Pulmonary artery endothelial cell (primary cell): ENCODE results near the gene PCYT2. TPM values are rescaled to one million over a fixed set of nuclear protein-coding genes. Genes with fewer than 3 reads are reported as not detected.
A peak's percentile ranks its signal among the peaks of the same experiment; 100 is the strongest.
"Not testable (repeated sequence)": the region's sequence is repeated elsewhere in the genome, so short reads cannot be mapped to it uniquely, and the experiment has no call there.

Experiments used
- DNase-seq: peaks from one replicate; pipeline ENCODE4 v3.0.0-alpha.2; 2011; ENCODE audit warnings: low read depth, low spot score
- total RNA-seq: library from RNA; depleted of rRNA; stranded (reverse); fragments of >200 nt; gene quantifications from 2 replicates; pipeline ENCODE4 v1.2.3, GENCODE V29; 2014

Gene PCYT2
- total RNA-seq: 46.2 and 53.6 TPM in 2 replicates

DNA sequence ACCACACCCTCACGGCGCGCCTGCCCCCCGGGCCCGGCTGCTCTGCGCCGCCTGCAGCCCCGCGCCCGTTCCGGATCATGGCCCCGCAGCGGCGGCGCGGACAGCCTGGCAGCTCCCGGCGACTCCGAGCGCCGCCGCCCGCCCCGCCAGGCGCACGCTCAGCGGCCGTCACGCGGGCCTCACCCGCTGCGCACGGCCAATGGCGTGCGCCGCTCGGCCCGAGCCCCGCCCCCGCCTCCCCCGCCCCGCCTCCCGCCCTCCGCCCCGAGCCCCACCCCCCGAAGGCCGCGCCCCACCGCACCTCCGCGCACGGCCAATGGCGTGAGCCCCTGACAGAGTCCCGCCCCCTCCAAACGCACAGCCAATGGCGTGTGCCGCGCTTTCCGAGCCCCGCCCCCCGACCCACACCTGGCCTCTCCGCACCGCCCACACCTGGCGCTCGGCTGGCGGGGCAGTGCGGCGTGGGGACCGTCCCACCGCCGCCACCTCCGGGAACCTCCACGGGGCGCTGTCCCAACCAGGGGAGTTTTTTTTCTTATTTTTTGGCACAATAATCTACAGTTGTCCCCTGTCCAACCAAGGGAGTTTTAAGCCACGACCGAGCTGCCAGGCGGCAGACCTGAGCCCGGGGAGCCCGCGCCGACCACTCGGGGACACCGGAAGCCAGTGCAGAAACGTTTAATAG is at the start of gene PCYT2:
Gene PCYT2 (minus strand): TSS at position 123 of the 685 bp plus-strand sequence. CDS start 44 bp downstream, at position 79.
- DNase-seq: peak; percentile 37

DNA sequence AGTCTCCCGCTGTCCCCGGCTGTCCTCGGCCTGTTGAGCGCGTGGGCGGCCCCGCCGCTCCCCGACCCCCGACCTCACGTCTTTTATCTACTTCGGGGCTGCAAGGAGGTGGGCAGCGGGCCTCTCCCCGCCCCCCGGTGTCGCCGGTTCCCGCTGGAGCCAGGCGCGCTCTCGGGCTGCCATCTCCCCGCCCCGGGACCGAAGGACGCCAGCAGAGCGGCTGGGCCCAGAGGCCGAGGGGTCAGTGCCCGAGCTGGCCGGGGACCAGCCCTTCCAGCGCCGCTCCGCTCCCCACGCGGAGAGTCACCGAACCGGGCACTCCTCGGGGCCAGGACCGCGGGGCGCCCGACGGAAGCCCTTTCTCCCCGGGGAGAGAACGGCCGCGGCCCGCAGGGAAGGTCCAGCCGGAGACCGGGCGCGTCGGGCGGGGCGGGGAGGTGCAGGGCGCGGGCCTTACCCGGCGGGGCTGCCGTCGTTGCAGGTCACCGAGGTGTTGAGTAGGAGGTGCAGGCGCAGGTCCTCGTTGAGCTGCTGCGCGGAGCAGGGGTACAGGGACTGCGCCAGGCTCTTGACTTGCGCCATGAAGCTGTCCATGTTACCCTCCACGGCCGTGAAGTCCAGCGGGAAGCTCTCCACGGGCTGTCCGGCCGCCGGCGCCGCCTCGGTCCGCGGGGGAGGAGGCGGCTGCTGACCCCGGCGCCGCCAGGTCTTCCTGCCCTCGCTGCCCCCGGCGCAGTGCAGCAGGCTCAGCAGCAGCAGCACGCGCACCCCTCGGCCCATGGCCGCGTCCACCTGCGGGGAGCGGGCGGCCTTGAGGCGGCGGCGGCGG is 49.1 kb upstream of the PCYT2 start:
- DNase-seq: no peak

DNA sequence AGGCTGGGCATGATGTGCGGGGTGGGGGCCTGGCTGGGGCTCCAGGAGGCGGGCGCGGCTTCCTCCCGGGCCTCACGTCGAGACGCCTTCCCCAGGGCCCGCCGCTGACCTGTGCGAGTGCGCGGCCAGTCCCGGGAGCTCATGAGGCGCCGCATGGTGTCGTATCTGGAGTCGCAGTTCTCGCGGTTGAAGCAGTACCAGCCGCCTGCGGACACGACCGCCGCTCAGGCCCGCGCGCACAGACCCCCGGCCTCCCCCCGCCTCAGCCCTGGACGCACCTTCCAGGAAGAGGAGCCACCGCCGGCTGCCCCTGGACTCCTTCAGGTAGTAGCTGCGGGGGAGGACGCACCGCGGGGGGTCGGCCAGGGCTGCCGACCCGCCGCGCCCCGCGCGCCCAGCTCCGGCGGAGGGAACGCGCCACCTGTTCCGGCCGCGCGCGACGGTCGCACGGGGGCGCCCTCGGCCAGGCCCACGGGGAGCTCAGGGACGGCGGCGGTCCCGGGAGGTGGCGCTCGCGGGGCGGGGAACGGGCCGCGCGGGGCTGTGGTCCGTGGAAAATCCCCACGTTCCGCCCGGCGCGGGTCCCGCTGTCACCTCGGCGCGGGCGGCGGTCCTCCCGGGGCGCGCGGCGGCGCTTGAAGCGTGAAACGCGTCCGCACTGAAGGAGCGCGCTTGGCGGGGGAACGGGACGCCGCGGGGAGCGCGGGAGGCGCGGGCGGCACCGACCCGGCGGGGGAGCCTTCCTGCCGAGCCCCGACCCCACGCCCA is 48.3 kb upstream of the PCYT2 start:
- DNase-seq: no peak

DNA sequence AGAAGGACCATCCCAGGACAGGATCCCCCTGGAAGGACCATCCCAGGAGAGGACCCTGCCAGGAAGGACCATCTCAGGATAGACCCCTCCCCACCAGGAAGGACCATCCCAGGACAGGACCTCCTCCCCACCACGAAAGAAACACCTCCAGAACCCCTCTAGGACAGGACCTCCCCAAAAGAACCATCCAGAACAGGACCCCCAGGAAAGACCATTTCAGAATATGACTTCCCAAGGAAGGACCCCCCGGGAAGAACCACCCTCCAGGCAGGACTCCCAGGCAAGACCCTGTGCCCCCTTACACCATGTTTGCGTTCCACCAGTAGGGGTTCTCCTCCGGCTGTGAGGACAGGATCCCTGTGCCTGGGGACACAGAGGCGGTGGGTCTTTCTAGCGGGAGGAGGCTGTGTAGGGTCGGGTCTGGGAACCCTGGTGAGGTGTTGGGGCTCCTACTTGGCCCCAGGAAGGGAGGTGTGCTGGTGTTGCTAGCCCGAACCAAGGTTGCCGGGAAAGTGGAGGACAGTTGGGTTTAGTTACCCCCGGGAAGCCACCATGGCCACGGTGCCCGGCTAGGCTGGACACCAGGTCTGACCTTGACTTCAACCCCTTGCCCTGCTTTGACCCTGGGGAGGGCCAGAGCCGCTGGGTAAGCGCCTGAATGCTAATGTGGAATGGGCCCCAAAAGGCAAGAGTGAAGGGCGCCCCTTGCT is 47.6 kb upstream of the PCYT2 start:
- no peak for DNase-seq

DNA sequence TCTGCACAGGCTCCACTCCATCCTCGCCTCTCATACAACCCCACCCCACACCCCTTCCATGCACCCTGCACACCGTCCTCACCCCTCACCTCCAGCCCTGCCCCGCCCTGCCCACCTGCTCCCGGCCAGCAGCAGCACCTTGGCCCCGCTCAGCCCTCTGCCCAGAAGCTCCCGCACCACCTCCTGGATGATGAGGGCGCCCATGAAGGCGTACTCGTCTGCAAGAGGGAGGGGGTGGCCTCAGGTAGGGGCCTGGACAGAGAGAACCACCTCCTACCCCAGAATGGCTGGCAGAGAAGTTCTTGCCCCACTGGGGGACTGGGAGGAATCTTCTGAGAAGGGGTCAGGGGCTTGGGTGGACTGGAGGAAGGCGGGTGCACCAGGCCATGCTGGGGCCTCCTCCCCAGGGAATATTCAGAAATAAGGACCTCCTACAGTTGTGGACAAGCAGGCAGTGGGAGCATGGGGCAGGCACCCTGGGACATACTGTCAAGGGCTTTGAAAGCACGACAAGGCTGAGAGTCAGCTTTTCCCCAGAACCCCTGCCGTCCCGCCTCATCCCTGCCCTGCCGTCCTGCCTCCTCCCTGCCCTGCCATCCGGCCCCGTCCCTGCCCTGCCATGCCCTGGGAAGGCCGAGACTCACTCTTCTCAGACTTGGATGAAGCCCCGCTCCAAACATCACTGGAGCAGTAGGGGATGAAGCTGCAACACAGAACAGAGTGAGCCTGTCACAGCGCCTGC is 46.7 kb upstream of the PCYT2 start:
- no peak for DNase-seq

DNA sequence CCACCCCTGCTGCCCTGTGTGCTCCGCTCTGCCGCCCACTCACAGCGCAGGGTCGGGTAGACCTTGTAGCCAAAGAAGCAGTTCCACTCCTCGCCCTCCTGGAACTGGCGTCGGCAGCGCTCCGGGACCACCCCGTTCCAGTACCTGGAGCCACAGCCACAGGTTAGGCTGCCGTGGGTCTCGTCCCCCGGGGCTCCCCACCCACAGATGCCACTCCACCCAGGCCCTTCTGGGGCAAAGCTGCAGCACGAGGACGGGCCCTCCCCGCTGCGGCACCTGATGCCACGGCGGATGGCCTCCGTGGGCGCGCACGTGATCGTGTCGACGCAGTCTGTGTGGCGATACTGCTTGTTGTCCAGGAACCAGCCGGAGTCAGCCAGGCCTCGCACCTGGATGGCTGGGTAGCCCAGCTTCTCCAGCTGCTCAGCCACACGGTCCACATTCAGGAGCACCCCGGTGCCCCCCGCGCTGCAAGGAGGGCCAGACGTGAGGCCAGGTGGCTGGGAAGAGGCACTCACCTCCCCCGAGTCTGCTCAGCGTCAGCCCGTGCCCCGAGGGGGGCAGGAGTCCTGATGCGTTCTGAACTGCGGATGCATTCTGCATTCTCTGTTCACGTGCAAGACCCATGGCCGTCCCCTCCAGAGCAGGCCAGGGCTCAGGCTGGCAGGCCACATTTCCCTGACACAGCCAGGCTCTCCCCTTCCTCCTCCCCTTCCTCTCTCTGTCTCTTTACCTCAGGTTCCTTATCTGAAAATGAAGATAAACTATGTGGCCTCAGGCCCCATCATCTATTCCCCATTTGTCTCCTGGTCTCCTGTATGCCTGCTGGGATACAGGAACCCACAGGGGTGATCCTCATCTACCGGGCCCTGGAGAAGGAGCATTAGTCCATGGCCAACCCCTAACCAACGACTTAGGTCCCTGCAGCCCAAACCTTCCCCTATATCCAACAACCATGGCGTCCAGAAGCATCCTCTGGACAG is 45.7 kb upstream of the PCYT2 start:
- DNase-seq: no peak

DNA sequence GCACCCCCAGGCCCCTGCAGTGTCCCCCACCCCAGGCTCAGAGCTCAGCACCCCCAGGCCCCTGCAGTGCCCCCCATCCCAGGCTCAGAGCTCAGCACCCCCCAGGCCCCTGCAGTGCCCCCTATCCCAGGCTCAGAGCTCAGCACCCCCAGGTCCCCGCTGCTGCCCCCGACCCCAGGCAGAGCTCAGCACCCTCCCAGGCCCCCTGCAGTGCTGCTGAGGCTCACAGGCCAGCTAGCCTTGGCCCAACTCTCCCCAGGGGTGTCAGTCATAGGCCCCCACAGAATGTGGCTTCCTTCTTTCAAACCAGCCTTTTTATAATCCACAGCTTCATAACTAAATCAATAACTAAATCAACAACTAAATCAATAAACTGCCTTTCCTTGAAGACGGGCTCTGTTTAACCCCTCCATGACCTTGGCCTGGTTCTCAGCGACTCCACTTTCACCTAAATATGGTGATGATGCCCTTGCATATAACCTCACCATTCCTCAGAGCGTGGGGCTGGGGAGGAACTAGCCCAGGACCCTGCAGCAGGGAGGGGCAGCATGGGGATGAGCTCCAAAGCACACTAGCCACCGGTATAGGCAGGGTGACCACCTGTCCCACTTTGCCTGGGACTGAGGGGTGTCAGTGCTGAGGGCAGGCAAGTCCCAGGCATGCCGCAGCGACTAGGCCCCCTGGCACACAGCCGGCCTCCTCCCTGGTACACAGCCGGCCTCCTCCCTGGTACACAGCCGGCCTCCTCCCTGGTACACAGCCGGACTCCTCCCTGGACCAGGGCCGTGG is 44.8 kb upstream of the PCYT2 start:
- DNase-seq: no peak

DNA sequence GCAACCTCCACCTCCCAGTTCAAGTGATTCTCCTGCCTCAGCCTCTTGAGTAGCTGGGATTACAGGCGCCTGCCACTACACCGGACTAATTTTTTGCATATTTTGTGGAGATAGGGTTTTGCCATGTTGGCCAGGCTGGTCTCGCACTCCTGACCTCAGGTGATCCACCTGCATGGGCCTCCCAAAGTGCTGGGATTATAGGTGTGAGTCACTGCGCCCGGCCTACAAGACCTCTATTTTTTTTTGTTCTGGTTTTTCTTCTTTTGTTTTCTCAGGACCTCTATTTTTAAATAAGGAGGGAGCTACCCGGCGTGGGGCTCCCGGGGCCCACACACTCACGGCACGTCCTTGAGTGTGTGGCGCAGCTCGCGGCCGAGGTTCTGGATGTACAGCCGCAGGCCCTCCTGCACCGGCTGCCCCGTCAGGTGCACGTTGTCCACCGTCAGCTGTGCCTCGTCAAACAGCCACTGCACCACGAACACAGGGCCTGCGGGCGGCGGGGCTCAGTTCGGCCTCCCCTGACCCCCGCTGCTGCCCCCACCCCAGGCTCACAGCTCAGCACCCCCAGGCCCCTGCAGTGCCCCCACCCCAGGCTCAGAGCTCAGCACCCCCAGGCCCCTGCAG is 44.0 kb upstream of the PCYT2 start:
- no peak for DNase-seq

DNA sequence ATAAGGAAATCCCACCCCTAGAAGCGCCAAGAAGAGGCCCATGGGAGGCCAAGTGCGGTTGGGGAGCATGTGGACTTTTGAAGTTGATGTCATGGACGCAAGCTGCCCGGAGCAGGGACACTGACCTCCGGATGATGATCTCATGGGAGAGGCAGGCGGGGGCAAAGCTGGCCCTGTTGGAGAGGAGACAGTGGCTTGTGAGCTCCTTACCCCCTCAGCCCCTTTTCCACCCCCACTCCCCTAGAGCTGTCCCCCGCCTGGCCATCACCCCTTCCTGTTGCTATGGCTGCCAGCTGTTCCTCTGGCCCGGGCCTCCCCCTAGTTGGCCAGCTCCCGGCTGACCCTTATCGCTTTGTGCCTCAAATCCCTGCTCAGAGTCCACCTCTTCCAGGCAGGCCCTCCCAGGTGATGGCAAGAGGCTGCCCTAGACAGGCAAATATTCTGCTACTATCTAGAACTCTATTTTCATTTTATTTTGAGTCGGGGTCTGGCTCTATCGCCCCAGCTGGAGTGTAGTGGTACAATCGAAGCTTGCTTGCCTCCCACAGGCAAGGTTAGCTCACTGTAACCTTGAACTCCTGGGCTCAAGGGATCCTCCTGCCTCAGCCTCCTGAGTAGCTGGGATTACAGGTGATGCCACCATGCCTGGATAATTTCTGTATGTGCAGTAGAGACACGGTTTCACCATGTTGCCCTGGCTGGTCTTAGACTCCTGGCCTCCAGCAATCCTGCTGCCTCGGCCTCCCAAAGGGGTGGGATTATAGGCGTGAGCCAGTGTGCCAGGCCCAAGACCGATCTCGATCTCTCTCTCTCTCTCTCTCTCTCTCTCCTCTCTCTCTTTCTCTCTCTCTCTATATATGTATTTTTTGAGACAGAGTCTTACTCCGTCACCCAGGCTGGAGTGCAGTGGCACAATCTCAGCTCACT is 43.2 kb upstream of the PCYT2 start:
- no peak for DNase-seq

DNA sequence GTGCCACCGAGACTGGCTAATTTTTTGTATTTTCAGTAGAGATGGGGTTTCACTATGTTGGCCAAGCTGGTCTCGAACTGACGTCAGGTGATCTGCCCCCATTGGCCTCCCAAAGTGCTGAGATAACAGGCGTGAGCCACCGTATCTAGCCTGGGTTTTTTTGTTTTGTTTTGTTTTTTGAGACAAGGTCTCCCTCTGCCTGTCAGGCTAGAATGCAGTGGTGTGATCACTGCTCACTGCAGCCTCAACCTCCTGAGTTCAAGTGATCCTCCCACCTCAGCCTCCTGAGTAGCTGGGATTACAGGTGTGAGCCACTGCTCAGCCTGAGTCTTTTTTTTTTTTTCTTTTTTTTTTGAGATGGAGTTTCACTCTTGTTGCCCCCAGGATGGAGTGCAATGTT is 42.2 kb upstream of the PCYT2 start:
- not testable (repeated sequence) for DNase-seq

DNA sequence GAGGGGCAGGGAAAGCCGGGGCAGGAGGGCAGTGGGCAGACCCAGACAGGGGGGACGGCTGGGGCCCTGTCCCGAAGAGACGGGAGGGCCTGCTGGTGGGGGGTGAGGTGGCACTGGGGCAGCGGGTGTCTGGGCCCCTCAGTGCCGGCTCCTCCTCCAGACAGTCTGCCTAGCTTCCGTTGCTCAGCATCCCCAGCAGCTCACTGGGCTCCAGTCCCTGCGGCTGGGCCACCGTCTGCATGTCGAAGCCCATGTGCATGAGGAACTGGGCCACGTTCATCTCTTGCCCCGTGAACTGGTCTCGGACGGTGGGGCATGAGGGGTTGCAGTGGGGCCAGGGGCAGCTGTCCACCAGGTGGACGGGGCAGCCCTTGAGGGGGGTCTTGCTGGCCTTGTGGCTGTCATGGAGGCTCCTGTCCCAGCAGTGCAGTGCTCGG is 41.6 kb upstream of the PCYT2 start:
- DNase-seq: no peak

DNA sequence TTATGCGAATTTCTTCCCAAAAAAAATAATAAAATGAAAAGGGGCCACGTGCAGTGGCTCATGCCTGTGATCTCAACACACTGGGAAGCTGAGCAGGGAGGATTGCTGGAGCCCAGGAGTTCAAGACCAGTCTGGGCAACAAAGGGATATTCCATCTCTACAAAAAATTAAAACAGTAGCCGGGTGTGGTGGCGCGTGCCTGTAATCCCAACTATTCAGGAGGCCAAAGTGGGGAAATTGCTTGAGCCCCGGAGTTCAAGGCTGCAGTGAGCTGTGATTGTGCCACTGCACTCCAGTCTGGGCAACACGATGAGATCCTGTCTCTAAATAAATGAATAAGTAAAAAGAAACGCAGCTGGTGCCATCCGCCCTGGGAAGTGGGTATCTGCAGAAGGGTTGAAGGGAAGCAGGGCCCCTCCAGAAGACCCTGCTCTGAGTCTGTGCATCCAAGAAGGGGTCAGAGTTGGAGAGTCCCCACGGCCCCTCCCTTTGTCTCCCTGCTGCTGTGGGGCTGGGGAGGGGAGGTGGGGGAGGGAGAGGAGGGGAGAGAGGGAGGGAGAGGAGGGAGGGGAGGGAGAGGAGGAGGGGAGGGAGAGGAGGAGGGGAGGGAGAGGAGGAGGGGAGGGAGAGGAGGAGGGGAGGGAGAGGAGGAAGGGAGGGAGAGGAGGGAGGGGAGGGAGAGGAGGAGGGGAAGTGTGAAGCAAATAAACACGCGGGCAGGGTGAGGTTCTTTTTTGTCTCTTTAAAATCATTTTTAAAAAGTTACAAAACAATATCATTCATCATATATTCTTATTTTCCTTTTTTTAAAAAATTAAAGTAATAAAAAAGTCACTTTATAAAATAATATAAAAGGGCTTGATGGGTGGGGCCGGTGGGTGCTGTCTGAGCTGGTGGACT is 40.8 kb upstream of the PCYT2 start:
- no peak for DNase-seq

DNA sequence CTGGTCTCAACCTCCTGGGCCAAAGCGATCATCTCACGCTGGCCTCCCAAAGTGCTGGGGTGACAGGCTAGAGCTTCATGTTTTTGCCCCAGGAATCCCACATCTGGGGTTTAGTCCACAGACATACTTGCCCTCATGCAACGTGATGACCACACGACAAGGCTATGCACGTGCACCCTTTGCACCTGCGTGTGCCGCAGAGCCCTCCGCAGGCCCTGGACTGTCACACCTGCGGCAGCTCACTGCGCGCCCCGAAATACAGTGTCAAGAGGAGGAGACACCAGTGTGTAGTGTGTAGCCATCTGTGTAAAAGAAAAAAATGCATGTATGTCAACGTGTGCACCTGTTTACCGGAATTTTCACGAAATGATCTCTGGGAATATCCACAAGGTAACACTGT is 39.3 kb upstream of the PCYT2 start:
- no peak for DNase-seq

DNA sequence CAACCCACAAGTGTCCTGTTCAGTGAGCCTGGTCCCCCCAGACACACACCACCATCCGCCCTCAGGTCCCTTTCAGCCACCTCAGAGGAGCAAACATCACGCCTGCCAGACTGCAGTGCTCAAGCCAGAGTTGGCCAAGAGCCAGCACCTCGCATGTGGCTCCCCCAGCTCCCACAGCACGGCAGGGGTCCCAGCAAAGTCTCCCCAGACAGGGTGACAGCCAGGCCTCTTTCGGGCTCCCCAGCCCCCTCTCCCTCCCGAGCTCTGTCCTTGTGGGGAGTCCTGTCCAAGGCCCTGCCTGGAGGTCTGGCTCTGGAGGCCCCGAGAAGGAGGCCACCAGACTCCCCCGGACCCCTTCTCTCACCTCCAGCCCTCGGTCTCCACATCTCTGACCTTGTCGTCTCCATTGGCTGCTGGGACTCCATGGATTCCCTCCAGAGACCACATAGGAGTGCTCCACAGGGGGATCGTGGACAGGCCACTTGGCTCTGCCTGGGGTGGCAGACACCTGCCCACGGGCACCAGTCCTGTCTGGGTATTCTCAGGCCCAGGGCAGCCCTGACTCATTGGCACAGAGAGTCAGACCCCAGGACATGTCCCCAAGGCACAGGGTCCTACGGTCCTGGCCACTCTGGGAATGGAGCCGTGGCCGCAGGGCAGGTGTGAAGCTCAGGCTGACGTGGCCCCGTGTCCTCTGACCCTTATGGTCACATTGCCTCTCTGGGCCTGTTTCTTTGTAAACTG is 37.6 kb upstream of the PCYT2 start:
- DNase-seq: no peak

DNA sequence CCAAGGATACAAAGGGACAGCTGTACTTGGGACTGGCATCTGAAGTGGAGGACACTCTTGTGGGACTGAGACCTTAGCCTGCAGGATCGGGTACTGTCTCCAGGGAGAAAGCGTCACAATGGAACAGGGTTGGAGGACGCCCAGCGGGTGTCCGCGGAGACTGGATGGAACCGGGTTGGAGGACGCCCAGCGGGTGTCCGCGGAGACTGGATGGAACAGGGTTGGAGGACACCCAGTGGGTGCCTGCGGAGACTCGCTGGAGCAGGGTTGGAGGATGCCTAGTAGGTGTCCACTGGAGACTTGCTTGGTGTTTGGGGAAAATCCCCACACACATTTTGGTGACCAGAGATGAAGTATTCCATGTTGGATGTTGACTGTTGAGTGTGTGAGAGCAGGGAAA is 36.0 kb upstream of the PCYT2 start, which contains the start of gene MYADML2:
Gene MYADML2 (minus strand): TSS at position 45 of the 400 bp plus-strand sequence. CDS start 5,492 bp downstream, outside the sequence.
- no peak for DNase-seq
